Measurements from ENCODE around the gene MGLL. TPM values are rescaled to one million over a fixed set of nuclear protein-coding genes. Genes with fewer than 3 reads are reported as not detected.

The MGLL gene
- total and polyA plus RNA-seq, 9 of the 15 experiments (the other 6 are each of a cell fraction or from before 2014, with no cell fraction given) = 0.12 to 0.32 (median 0.18) TPM; not detected in 6

DNA sequence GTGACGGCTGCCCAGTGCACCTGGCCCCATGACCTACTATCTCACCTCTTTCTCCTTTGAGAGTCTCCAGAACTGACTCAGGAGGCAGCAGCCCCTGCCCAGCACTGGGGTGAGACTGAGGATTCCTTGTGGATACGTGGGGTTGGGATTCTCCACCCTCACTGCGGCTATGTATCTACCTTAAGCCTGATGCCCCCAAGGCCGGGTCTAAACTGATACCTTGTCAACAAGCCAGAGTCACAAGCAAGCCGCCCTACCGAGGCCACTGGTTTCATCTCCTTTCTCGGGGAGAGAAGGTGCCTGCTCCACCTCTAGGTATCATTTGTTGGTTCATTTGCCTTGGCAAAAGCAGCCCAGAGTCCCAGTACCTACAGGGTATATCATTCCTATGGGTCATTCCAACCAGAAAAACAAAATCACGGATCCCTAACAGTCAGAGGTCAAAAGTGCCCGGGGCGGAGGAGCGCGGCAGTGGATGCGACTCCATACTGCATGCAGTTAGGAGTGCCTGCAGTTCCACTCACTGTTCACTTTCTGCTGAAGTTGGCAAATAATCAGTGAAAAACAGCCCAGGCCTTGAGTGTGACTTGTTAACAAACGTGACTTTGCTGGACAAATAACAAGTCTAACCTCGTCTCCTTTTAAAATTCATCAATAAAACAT, 102.0 kb downstream of the MGLL start:
- CTCF ChIA-PET (ENCODE audit: low intra/inter-chr PET ratio) = no interaction called here
- in situ Hi-C loops (cut with MboI) = no loop called here
- no peak overlapping the region for H3K9ac ChIP-seq (ENCODE audit: insufficient read depth in 1 of 2, low read depth in 2 of 2, low read length in 2 of 2)
- no peak overlapping the region for H3K27ac ChIP-seq (ENCODE audit: extremely low read depth, low read depth, low read length)
- DNase-seq (ENCODE audit: extremely low read depth in 1 of 4, low spot score in 3 of 4) (no peak), FAIRE-seq (no peak), ATAC-seq (no peak)
- 7% methylated on average over 13 of the region's 15 CpGs for WGBS (ENCODE audit: insufficient coverage, low coverage, missing lambda C conversion rate)
- no peak overlapping the region for H3K4me3 ChIP-seq
- POLR2A ChIA-PET = no interaction called here
- BruUV-seq (replicated peaks) = no TSS peak
- H3K79me2 ChIP-seq (ENCODE audit: control insufficient read depth, insufficient read depth, low read length) = no peaks in the 10 kb centered on the region
- H3K4me1 ChIP-seq (replicated peaks in 1 of 2; ENCODE audit: control insufficient read depth in 2 of 2, insufficient read depth in 2 of 2, low read length in 2 of 2) = no peaks in the 10 kb centered on the region
- peaks cover 26 to 67% of the 10 kb centered on the region in 2 experiments for H3K27me3 ChIP-seq (ENCODE audit: control insufficient read depth in 2 of 2, insufficient read depth in 2 of 2, low read length in 2 of 2)
- H3K4me2 ChIP-seq (ENCODE audit: insufficient read depth, low read length) = no peak overlapping the region
- H3K36me3 ChIP-seq (ENCODE audit: control insufficient read depth, insufficient read depth, low read length) = no peaks in the 10 kb centered on the region
- H3K9me1 ChIP-seq (ENCODE audit: control insufficient read depth, insufficient read depth, low read length) = no peaks in the 10 kb centered on the region
- intact Hi-C loops (cut with micrococcal nuclease) = no loop called here
- no peaks in the 10 kb centered on the region for H4K20me1 ChIP-seq (replicated peaks; ENCODE audit: control insufficient read depth, insufficient read depth, low read length)
- no peaks in the 10 kb centered on the region for H3K9me3 ChIP-seq (replicated peaks; ENCODE audit: control insufficient read depth, insufficient read depth, low read depth, low read length)
- H2AFZ ChIP-seq (ENCODE audit: low read depth, low read length) = no peak overlapping the region
- no peak for TF ChIP-seq EGR1 (conservative IDR thresholded peaks at IDR 0.05)
- no peak for TF ChIP-seq ZKSCAN3 (CRISPR knock-in tag; IDR thresholded peaks at IDR 0.05)
- TF ChIP-seq, protein P1, sequence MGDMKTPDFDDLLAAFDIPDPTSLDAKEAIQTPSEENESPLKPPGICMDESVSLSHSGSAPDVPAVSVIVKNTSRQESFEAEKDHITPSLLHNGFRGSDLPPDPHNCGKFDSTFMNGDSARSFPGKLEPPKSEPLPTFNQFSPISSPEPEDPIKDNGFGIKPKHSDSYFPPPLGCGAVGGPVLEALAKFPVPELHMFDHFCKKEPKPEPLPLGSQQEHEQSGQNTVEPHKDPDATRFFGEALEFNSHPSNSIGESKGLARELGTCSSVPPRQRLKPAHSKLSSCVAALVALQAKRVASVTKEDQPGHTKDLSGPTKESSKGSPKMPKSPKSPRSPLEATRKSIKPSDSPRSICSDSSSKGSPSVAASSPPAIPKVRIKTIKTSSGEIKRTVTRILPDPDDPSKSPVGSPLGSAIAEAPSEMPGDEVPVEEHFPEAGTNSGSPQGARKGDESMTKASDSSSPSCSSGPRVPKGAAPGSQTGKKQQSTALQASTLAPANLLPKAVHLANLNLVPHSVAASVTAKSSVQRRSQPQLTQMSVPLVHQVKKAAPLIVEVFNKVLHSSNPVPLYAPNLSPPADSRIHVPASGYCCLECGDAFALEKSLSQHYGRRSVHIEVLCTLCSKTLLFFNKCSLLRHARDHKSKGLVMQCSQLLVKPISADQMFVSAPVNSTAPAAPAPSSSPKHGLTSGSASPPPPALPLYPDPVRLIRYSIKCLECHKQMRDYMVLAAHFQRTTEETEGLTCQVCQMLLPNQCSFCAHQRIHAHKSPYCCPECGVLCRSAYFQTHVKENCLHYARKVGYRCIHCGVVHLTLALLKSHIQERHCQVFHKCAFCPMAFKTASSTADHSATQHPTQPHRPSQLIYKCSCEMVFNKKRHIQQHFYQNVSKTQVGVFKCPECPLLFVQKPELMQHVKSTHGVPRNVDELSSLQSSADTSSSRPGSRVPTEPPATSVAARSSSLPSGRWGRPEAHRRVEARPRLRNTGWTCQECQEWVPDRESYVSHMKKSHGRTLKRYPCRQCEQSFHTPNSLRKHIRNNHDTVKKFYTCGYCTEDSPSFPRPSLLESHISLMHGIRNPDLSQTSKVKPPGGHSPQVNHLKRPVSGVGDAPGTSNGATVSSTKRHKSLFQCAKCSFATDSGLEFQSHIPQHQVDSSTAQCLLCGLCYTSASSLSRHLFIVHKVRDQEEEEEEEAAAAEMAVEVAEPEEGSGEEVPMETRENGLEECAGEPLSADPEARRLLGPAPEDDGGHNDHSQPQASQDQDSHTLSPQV (IDR thresholded peaks at IDR 0.05) = no peak
- TF ChIP-seq, protein P2, sequence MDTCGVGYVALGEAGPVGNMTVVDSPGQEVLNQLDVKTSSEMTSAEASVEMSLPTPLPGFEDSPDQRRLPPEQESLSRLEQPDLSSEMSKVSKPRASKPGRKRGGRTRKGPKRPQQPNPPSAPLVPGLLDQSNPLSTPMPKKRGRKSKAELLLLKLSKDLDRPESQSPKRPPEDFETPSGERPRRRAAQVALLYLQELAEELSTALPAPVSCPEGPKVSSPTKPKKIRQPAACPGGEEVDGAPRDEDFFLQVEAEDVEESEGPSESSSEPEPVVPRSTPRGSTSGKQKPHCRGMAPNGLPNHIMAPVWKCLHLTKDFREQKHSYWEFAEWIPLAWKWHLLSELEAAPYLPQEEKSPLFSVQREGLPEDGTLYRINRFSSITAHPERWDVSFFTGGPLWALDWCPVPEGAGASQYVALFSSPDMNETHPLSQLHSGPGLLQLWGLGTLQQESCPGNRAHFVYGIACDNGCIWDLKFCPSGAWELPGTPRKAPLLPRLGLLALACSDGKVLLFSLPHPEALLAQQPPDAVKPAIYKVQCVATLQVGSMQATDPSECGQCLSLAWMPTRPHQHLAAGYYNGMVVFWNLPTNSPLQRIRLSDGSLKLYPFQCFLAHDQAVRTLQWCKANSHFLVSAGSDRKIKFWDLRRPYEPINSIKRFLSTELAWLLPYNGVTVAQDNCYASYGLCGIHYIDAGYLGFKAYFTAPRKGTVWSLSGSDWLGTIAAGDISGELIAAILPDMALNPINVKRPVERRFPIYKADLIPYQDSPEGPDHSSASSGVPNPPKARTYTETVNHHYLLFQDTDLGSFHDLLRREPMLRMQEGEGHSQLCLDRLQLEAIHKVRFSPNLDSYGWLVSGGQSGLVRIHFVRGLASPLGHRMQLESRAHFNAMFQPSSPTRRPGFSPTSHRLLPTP (IDR thresholded peaks at IDR 0.05; ENCODE audit: borderline replicate concordance, extremely low read depth, insufficient read length) = no peak
- no peak for TF ChIP-seq PML (IDR thresholded peaks at IDR 0.05; ENCODE audit: low read length)
- no peak for TF ChIP-seq NFYB (IDR thresholded peaks at IDR 0.05; ENCODE audit: extremely low read depth, insufficient read length)
- TF ChIP-seq KLF13 (tag; IDR thresholded peaks at IDR 0.05; ENCODE audit: borderline replicate concordance, low read depth) = no peak
- TF ChIP-seq, protein P3, sequence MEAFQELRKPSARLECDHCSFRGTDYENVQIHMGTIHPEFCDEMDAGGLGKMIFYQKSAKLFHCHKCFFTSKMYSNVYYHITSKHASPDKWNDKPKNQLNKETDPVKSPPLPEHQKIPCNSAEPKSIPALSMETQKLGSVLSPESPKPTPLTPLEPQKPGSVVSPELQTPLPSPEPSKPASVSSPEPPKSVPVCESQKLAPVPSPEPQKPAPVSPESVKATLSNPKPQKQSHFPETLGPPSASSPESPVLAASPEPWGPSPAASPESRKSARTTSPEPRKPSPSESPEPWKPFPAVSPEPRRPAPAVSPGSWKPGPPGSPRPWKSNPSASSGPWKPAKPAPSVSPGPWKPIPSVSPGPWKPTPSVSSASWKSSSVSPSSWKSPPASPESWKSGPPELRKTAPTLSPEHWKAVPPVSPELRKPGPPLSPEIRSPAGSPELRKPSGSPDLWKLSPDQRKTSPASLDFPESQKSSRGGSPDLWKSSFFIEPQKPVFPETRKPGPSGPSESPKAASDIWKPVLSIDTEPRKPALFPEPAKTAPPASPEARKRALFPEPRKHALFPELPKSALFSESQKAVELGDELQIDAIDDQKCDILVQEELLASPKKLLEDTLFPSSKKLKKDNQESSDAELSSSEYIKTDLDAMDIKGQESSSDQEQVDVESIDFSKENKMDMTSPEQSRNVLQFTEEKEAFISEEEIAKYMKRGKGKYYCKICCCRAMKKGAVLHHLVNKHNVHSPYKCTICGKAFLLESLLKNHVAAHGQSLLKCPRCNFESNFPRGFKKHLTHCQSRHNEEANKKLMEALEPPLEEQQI (IDR thresholded peaks at IDR 0.05) = no peak
- TF ChIP-seq, protein P4, sequence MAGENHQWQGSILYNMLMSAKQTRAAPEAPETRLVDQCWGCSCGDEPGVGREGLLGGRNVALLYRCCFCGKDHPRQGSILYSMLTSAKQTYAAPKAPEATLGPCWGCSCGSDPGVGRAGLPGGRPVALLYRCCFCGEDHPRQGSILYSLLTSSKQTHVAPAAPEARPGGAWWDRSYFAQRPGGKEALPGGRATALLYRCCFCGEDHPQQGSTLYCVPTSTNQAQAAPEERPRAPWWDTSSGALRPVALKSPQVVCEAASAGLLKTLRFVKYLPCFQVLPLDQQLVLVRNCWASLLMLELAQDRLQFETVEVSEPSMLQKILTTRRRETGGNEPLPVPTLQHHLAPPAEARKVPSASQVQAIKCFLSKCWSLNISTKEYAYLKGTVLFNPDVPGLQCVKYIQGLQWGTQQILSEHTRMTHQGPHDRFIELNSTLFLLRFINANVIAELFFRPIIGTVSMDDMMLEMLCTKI (IDR thresholded peaks at IDR 0.05; ENCODE audit: partially characterized antibody) = no peak
- TF ChIP-seq SNRNP70 (optimal IDR thresholded peaks at IDR 0.05; ENCODE audit: low read depth, low read length) = no peak
